GM21367 (cell line): ENCODE results near the gene CD34.

ENCODE experiments used
- ATAC-seq: cut with Tn5 transposase; IDR thresholded peaks from one replicate; pipeline ENCODE4 v1.9.1; 2021; ENCODE audit not compliant: unreplicated experiment

CD34 gene, protein sequence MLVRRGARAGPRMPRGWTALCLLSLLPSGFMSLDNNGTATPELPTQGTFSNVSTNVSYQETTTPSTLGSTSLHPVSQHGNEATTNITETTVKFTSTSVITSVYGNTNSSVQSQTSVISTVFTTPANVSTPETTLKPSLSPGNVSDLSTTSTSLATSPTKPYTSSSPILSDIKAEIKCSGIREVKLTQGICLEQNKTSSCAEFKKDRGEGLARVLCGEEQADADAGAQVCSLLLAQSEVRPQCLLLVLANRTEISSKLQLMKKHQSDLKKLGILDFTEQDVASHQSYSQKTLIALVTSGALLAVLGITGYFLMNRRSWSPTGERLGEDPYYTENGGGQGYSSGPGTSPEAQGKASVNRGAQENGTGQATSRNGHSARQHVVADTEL

DNA sequence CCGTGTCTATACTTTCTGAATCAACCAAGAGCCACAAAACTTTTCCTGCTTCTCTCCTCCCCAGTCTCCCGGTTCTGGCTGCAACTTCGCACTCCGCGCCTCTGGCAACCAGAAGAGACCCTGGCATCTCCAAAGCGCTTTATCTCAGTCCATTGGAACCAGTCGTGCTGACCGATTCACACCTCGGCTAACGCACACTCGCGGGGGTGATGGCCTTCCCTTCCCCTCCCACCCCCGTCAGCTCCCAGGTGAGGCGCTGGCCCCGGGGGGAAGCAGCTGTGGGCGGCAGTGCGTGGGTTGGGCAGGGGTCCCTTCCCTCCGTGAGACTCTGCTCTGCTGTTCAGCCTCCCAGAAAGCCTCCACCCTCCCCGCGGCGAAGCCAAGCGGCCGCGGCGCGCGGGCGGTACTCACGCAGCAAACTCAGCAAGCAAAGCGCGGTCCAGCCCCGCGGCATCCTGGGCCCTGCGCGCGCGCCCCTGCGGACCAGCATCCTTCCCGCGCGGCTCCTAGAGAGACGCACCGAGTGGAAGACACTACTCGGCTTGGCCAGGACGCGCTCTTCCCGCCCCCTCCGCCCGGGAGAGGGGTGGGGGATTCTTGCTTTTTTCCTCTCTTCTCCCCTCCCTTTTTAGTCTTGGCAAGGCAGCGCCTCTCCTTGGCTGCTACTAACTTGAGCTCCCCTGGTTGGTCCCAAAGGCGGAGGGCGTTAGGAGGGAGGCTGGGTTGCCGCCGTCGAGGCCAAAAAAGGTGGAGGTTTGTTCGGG lies at the start of gene CD34:
Gene CD34 (minus strand): TSS at position 535 of the 764 bp plus-strand sequence. CDS start 45 bp downstream, at position 490.
- ATAC-seq: no peak

- ATAC-seq: no peak
Measured at GRCh38 chr1:207960346-207960745, 49.4 kb upstream of the CD34 start.

- ATAC-seq: no peak
Measured at GRCh38 chr1:207959910-207960309, 49.0 kb upstream of the CD34 start.

- no peak for ATAC-seq
Measured at GRCh38 chr1:207959141-207959825, 48.4 kb upstream of the CD34 start.

DNA sequence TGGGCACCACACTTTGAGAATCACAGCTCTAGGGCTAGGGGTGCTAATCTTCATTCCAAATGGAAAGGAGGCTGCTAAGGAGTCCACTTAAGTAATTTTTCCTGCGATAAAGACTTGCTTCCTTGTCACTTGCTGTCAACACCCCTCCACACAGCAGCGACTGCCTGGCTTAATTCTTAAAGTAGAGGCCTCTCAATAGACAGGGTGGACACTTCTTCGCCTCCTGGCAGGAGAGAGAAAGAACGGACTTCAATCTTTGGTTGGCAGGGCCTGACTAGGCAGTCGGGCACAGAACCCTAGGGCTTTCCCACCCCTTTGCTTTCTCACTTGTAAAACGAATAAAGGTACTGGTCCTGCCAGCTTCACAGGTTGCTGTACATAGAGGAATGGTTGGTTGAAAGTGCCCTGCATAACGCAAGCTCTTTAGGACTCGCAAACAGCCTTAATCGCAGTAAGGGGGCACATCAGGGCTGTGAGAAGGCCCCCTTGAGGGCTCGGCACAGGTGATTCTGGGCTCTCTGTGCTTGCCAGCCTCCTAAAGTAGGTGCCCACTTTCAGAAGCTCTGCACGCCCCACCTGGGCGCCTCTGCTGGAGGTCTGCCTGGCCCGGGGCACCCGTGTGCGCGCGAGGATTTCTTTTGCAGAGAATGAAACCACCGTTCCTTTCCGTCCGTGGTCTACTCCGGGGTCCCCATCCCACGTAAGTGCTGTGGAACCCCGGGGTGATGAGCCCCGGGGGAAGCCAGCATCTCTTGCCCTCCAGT lies 47.6 kb upstream of the CD34 start:
- ATAC-seq: no peak

GRCh38 chr1:207956986-207957385 lies 46.1 kb upstream of the CD34 start:
- ATAC-seq: no peak

DNA sequence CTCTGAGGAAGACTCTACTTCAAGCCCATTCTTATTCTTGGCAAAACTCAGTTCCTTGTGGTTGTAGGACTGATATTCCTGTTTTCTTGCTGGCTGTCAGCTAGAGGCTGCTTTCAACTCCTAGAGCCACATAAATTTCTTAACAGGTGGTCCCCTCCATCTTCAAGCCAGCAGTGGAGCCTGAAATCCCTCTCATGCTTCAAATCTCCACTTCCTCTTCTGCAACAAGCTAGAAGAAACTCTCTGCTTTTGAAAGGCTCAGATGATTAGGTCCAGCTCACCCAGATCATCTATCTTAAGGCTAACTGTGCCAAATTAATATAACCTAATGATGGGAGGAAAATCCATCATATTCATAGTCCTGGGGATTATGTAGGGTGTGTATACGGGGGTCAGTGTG lies 43.2 kb upstream of the CD34 start:
- no peak for ATAC-seq

- ATAC-seq: no peak
Measured at GRCh38 chr1:207952617-207953542, 42.0 kb upstream of the CD34 start.

DNA sequence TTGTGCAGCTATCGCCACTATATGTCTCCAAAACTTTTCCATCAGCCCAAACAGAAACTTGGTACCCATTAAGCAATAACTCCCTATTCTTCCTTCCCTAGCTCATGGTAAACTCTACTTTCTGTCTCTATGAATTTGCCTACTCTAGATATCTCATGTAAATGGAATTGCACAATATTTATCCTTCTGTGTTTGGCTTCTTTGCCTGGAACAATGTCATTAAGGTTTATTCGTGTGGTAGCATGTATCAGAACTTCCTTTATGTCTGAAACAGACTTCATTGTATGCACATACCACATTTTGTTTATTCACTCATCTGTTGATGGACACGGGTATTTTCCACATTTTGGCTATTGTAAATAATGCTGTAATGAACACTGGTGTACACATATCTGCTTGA lies 40.7 kb upstream of the CD34 start:
- no peak for ATAC-seq

DNA sequence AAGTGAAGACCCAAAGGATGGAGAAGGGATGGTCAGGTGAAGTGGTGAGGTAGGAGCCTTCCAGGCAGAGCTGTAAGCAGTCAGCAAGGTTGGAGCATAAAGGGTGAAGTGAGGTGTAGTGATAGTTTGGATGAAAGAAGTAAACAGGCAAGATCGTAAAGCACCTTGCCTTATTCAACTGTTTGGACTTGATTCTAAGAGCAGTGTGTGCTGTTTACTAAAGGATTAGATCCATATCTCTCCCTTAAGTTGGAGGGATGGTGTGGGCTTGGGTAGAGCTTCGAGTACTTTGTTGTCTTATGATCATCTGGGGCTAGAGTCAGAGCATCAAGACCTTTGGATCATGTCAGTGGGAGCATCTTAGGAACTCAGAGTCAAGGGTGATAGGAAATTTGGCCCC lies 39.8 kb upstream of the CD34 start:
- no peak for ATAC-seq

GRCh38 chr1:207949571-207950195 lies 38.8 kb upstream of the CD34 start:
- ATAC-seq: no peak

- no peak for ATAC-seq
Measured at GRCh38 chr1:207948536-207949250, 37.8 kb upstream of the CD34 start.

DNA sequence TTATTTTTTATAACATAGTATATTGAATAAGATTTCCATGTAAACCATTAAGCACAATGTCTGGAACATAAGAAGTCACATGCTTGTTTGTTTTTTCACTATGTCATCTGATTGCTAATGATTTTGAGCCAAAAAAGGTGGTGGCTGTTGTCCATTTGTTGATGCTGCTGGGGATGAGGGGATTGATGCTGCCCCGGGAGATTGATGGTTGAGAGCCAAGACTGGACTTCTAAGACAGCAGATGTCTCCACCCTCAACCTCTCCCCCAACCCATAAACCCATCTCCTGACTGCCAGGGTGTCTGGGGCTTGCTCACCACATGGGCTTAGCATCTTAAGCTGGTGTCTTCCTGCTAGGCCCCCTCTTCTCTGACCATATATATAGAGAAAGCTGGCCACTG lies 35.8 kb upstream of the CD34 start:
- ATAC-seq: no peak

- ATAC-seq: no peak
Measured at GRCh38 chr1:207944571-207944970, 33.6 kb upstream of the CD34 start.

- peak; percentile 70 for ATAC-seq
Measured at GRCh38 chr1:207942337-207942741, 31.4 kb upstream of the CD34 start.

DNA sequence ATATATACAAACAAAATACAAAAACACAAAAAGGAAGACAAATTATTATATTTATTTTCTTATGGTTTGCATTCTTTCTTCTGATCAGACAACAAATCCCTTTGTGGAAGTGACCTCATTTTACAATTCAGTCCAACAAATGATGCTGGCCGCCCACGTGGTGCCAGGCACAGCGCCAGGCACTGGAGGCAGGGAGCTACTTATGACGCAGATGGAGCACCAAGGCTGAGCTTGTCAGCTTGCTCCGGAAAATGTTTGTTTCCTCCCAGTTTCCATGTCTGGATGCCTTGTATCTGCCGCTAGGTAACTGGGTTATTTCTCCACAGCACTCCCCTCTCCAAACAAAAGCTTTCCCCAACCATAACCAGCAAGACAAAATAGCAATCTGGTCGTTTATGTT lies 30.7 kb upstream of the CD34 start:
- no peak for ATAC-seq

DNA sequence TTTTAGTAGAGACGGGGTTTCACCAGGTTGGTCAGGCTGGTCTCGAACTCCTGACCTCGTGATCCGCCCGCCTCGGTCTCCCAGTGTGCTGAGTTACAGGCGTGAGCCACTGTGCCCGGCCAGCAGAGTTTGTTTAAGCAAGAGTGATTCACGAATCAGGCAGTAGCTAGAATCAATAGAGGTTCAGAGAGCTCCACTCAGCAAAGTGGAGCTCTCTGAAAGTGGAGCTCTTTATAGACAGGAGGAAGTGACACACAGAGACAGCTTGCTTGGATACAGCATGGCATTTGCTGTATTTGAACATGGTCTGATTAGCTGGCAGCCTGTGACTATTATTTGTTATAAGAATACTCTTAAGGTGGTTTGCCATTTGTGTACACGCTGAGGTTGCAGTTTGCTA lies 27.1 kb upstream of the CD34 start:
- ATAC-seq: no peak

- ATAC-seq: no peak
Measured at GRCh38 chr1:207937204-207937603, 26.3 kb upstream of the CD34 start.

- peak; percentile 94 for ATAC-seq
Measured at GRCh38 chr1:207935166-207935583, 24.2 kb upstream of the CD34 start.
